Measurements from ENCODE around the gene MGMT.
A peak's percentile ranks its signal among the peaks of the same experiment; 100 is the strongest.

Gene MGMT

GRCh38 chr10:129497013-129497412 lies 30.0 kb downstream of the MGMT start:
- no peak for DNase-seq

GRCh38 chr10:129498680-129499079 lies 31.6 kb downstream of the MGMT start:
- DNase-seq, result peak; percentile 8

GRCh38 chr10:129500617-129501339 lies 33.7 kb downstream of the MGMT start:
- no peak for DNase-seq

GRCh38 chr10:129501652-129502436 lies 34.8 kb downstream of the MGMT start:
- DNase-seq, result no peak

- no peak for DNase-seq
These were observed 35.4 kb downstream of the MGMT start for GRCh38 chr10:129502448-129502847.

GRCh38 chr10:129505500-129506075 lies 38.5 kb downstream of the MGMT start:
- DNase-seq, result no peak

GRCh38 chr10:129506101-129506797 lies 39.2 kb downstream of the MGMT start:
- DNase-seq, result no peak

GRCh38 chr10:129507216-129507889 lies 40.3 kb downstream of the MGMT start:
- no peak for DNase-seq

- DNase-seq, result no peak
These were observed 42.1 kb downstream of the MGMT start for GRCh38 chr10:129509155-129509554.

- DNase-seq, result no peak
These were observed 42.8 kb downstream of the MGMT start for GRCh38 chr10:129509835-129510234.

GRCh38 chr10:129511086-129511485 lies 44.0 kb downstream of the MGMT start:
- no peak for DNase-seq

- DNase-seq, result no peak
These were observed 44.7 kb downstream of the MGMT start for GRCh38 chr10:129511758-129512157.

GRCh38 chr10:129513312-129513711 lies 46.3 kb downstream of the MGMT start:
- DNase-seq, result no peak

- no peak for DNase-seq
These were observed 47.8 kb downstream of the MGMT start for GRCh38 chr10:129514568-129515451.

GRCh38 chr10:129516846-129517679 lies 50.0 kb downstream of the MGMT start:
- no peak for DNase-seq

GRCh38 chr10:129517680-129518057 lies 50.6 kb downstream of the MGMT start:
- no peak for DNase-seq

- DNase-seq, result no peak
These were observed 51.8 kb downstream of the MGMT start for GRCh38 chr10:129518793-129519192.

- no peak for DNase-seq
These were observed 53.5 kb downstream of the MGMT start for GRCh38 chr10:129520440-129521080.

GRCh38 chr10:129521161-129522025 lies 54.4 kb downstream of the MGMT start:
- DNase-seq, result no peak
